ENCODE data around the gene CDC42SE1. TPM values are rescaled to one million over a fixed set of nuclear protein-coding genes. Genes with fewer than 3 reads are reported as not detected.
A peak's percentile ranks its signal among the peaks of the same experiment; 100 is the strongest.

Gene CDC42SE1
- total RNA-seq, 3 donors from 2014 or later, result 69.2 to 78.5 (median 73.5) TPM

- DNase-seq, result peak; percentile 82 to 86 (median 84)
- TF ChIP-seq, protein P1, sequence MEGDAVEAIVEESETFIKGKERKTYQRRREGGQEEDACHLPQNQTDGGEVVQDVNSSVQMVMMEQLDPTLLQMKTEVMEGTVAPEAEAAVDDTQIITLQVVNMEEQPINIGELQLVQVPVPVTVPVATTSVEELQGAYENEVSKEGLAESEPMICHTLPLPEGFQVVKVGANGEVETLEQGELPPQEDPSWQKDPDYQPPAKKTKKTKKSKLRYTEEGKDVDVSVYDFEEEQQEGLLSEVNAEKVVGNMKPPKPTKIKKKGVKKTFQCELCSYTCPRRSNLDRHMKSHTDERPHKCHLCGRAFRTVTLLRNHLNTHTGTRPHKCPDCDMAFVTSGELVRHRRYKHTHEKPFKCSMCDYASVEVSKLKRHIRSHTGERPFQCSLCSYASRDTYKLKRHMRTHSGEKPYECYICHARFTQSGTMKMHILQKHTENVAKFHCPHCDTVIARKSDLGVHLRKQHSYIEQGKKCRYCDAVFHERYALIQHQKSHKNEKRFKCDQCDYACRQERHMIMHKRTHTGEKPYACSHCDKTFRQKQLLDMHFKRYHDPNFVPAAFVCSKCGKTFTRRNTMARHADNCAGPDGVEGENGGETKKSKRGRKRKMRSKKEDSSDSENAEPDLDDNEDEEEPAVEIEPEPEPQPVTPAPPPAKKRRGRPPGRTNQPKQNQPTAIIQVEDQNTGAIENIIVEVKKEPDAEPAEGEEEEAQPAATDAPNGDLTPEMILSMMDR (IDR thresholded peaks at IDR 0.05), result no peak
- H3K9me3 ChIP-seq, result no peaks in the 10 kb centered on the region
- H3K4me3 ChIP-seq, result peak within 1 kb of the TSS; percentile 48
- H3K36me3 ChIP-seq (ENCODE audit: low read depth), result no peaks in the 10 kb centered on the region
- intact Hi-C loops (cut with DNase I, micrococcal nuclease), result loop anchor here in 1 of 2 donors (10.0 kb wide), 1 partner anchor 48 kb away; the partner anchor contains the start of gene CDC42SE1
- ATAC-seq, result peak; percentile 72
- peaks cover 46% of the 10 kb centered on the region for H3K4me1 ChIP-seq (ENCODE audit: low read depth)
Observed at GRCh38 chr1:151006327-151007052, 52.9 kb downstream of the CDC42SE1 start, which contains the start of gene MINDY1. TSS of gene MINDY1 (minus strand) at chr1:151006902. CDS start at chr1:151002617, 4,285 bp downstream.

DNA sequence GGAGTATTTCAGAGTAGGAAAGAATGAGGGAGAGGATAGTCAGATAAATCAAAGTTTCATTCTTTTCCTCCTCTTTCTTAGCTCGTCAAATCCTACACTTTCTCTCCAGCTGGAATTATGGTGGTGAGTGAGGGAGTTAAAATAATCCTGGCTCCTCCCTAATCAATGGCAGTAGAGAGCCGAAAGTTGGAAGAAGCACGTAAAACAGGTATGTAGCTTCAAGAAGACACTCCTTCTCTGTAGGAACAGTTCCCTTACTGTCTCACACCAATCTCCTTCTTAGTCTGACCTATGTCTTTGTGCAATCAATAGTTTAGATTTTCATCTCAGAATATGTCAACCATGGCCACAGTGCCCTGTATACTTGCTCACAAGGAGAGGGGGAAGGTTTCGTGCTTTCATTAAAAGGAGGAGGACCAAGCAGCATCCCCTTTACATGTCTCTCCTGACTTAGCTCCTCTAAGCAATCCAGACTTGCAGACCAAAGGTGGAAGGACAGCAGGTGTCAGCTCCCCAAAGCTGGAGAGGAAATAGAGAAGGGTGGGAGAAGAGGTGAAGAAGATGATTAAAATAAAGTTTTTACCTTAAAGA lies 53.6 kb downstream of the CDC42SE1 start:
- no peak for DNase-seq
- H3K4me1 ChIP-seq (ENCODE audit: low read depth), result peaks cover 46% of the 10 kb centered on the region
- intact Hi-C loops (cut with DNase I, micrococcal nuclease), result loop anchor here in 1 of 2 donors (10.0 kb wide), 1 partner anchor 49 kb away; the partner anchor contains the start of gene CDC42SE1
- no peaks in the 10 kb centered on the region for H3K36me3 ChIP-seq (ENCODE audit: low read depth)
- H3K4me3 ChIP-seq, result peak overlapping the region; percentile 48
- H3K9me3 ChIP-seq, result no peaks in the 10 kb centered on the region
- TF ChIP-seq, protein P1 (IDR thresholded peaks at IDR 0.05), result no peak
- peak; percentile 0 for ATAC-seq

DNA sequence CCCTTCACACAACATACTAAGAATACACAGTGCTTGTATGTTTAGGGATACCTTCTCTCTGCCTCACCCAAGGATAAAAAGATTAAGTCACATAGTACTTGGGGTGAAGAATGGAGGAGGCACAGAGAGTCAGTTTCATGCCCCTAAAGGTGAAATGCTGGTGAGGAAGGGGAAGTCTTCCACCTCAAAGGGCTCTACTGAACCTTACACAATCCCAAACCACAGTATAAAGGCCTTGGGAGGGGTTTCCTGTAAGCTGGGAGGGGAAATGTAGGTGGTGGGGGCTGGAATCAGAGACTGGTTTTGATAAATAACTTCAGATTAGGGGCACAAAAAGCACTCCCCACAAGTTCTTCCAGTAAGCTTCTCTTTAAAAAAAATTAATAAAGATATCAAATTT lies 56.2 kb downstream of the CDC42SE1 start:
- intact Hi-C loops (cut with DNase I, micrococcal nuclease), result loop anchor here in 1 of 2 donors (10.0 kb wide), 1 partner anchor 52 kb away; the partner anchor contains the start of gene CDC42SE1
- H3K4me3 ChIP-seq, result no peak overlapping the region
- peaks cover 5% of the 10 kb centered on the region for H3K36me3 ChIP-seq (ENCODE audit: low read depth)
- DNase-seq (no peak), ATAC-seq (no peak)
- no peaks in the 10 kb centered on the region for H3K9me3 ChIP-seq
- TF ChIP-seq, protein P1 (IDR thresholded peaks at IDR 0.05), result no peak
- peaks cover 33% of the 10 kb centered on the region for H3K4me1 ChIP-seq (ENCODE audit: low read depth)

DNA sequence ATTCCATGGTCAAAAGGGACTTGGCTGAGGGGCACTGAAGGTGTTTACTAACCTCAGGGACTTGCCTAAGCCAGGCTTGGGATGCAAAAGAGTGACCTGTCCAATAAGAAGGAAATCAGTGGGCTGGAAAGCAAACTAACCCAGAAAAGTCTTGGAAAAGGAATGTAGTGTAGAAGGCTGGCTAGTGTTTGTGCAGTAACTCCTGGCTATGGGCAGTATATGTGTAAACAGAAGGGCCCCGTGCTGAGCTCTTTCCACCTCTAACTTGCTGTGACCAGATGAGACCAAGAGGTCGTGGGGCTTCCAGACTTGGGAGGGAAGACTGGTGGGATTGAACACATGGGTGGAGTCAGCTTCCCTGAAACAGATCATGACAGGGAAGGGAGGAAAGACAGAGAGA lies 56.8 kb downstream of the CDC42SE1 start:
- Histone ChIP-seq H3K9me3 (no peaks in the 10 kb centered on the region), H3K4me1 (ENCODE audit: low read depth) (peaks cover 30% of the 10 kb centered on the region), H3K36me3 (ENCODE audit: low read depth) (peaks cover 5% of the 10 kb centered on the region), H3K4me3 (no peak overlapping the region)
- TF ChIP-seq, protein P1 (IDR thresholded peaks at IDR 0.05), result no peak
- DNase-seq (no peak), ATAC-seq (no peak)
- intact Hi-C loops (cut with DNase I, micrococcal nuclease), result loop anchor here in 1 of 2 donors (10.0 kb wide), 1 partner anchor 52 kb away; the partner anchor contains the start of gene CDC42SE1

GRCh38 chr1:151002051-151002450 lies 57.4 kb downstream of the CDC42SE1 start:
- Histone ChIP-seq H3K4me3 (no peak overlapping the region), H3K9me3 (no peaks in the 10 kb centered on the region), H3K36me3 (ENCODE audit: low read depth) (peaks cover 9% of the 10 kb centered on the region), H3K4me1 (ENCODE audit: low read depth) (peaks cover 25% of the 10 kb centered on the region)
- TF ChIP-seq, protein P1 (IDR thresholded peaks at IDR 0.05), result no peak
- no peak for ATAC-seq
- no peak for DNase-seq
- intact Hi-C loops (cut with DNase I, micrococcal nuclease), result loop anchor here in 1 of 2 donors (10.0 kb wide), 1 partner anchor 53 kb away; the partner anchor contains the start of gene CDC42SE1
